ENCODE data around the gene ERI3.
A peak's percentile ranks its signal among the peaks of the same experiment; 100 is the strongest.

ERI3 gene

GRCh38 chr1:44389437-44389836 is 34.4 kb upstream of the ERI3 start:
- TF ChIP-seq GABPA (IDR thresholded peaks at IDR 0.05; ENCODE audit: low read depth) (no peak), SPI1 (IDR thresholded peaks at IDR 0.05; ENCODE audit: borderline replicate concordance, low read depth) (peak; percentile 59), REST (IDR thresholded peaks at IDR 0.05; ENCODE audit: insufficient replicate concordance, low read depth) (no peak)
- no peak overlapping the region for H3K4me3 ChIP-seq (replicated peaks; ENCODE audit: insufficient read depth, low read length)
- no peak overlapping the region for H3K27ac ChIP-seq (replicated peaks)
- H3K27me3 ChIP-seq (ENCODE audit: insufficient read depth, poor library complexity, severe bottlenecking): peaks cover 9% of the 10 kb centered on the region
- DNase-seq (ENCODE audit: low read depth in 1 of 2, low spot score in 1 of 2): no peak

DNA sequence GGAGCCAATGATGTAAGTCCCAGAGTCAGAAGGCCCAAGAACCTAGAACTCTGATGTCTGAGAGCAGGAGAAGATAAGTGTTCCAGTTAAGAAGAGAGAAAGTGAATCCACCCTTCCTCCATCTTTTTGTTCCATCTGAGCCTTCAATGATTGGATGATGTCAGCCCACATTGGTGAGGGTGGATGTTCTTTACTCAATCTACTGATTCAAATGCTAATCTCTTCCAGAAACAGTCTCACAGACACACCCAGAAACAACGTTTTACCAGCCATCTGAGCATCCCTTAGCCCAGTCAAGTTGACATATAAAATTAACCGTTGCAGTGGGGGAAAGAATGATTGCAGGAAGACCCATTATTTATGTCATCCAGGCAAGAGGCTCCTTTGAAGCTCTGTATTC is 33.5 kb upstream of the ERI3 start:
- TF ChIP-seq, protein P1, sequence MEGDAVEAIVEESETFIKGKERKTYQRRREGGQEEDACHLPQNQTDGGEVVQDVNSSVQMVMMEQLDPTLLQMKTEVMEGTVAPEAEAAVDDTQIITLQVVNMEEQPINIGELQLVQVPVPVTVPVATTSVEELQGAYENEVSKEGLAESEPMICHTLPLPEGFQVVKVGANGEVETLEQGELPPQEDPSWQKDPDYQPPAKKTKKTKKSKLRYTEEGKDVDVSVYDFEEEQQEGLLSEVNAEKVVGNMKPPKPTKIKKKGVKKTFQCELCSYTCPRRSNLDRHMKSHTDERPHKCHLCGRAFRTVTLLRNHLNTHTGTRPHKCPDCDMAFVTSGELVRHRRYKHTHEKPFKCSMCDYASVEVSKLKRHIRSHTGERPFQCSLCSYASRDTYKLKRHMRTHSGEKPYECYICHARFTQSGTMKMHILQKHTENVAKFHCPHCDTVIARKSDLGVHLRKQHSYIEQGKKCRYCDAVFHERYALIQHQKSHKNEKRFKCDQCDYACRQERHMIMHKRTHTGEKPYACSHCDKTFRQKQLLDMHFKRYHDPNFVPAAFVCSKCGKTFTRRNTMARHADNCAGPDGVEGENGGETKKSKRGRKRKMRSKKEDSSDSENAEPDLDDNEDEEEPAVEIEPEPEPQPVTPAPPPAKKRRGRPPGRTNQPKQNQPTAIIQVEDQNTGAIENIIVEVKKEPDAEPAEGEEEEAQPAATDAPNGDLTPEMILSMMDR (IDR thresholded peaks at IDR 0.05; ENCODE audit: insufficient read depth, low read length): no peak
- TF ChIP-seq POLR2AphosphoS5 (IDR thresholded peaks at IDR 0.05; ENCODE audit: low read depth): no peak
- no peak for TF ChIP-seq SPI1 (IDR thresholded peaks at IDR 0.05; ENCODE audit: borderline replicate concordance, low read depth)
- TF ChIP-seq REST (IDR thresholded peaks at IDR 0.05; ENCODE audit: insufficient replicate concordance, low read depth): no peak
- TF ChIP-seq GABPA (IDR thresholded peaks at IDR 0.05; ENCODE audit: low read depth): no peak

DNA sequence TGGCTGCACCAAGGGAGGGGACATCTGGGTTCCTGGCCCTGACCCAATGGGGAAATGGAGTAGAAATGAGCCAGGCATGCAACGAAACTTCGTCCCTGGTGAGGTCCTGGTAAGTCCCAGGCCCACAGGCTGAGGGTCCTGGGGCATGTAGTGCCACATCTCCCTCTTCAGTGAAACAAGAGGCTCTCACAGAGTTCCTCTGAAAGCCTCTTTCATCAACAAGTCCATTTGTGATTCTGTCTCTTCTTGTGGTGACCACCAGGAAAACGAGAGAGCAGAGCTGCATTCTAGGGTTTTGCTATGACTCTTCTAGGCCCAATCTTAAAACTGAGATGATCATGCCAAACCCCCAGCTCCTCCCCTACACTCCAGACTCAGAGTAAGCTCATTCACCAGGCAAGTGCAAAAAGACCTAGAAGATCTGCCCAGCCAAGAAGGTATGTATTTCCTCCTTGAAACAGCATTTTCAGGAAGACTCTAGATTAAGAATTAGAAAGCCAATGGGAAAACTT is 25.7 kb upstream of the ERI3 start:
- TF ChIP-seq SPI1 (IDR thresholded peaks at IDR 0.05; ENCODE audit: borderline replicate concordance, low read depth) (no peak), REST (IDR thresholded peaks at IDR 0.05; ENCODE audit: insufficient replicate concordance, low read depth) (no peak), POLR2AphosphoS5 (IDR thresholded peaks at IDR 0.05; ENCODE audit: low read depth) (no peak)
- Histone ChIP-seq H3K4me3 (replicated peaks; ENCODE audit: insufficient read depth, low read length) (no peak overlapping the region), H3K27me3 (ENCODE audit: insufficient read depth, poor library complexity, severe bottlenecking) (no peaks in the 10 kb centered on the region), H3K27ac (replicated peaks) (no peak overlapping the region)
- DNase-seq (ENCODE audit: low read depth in 1 of 2, low spot score in 1 of 2): no peak

More for the DNA sequence above, 33.5 kb upstream of the ERI3 start:
- H3K27me3 ChIP-seq (ENCODE audit: insufficient read depth, poor library complexity, severe bottlenecking): peaks cover 4% of the 10 kb centered on the region
- H3K4me3 ChIP-seq (replicated peaks; ENCODE audit: insufficient read depth, low read length): no peak overlapping the region
- no peak overlapping the region for H3K27ac ChIP-seq (replicated peaks)
- no peak for DNase-seq (ENCODE audit: low read depth in 1 of 2, low spot score in 1 of 2)

DNA sequence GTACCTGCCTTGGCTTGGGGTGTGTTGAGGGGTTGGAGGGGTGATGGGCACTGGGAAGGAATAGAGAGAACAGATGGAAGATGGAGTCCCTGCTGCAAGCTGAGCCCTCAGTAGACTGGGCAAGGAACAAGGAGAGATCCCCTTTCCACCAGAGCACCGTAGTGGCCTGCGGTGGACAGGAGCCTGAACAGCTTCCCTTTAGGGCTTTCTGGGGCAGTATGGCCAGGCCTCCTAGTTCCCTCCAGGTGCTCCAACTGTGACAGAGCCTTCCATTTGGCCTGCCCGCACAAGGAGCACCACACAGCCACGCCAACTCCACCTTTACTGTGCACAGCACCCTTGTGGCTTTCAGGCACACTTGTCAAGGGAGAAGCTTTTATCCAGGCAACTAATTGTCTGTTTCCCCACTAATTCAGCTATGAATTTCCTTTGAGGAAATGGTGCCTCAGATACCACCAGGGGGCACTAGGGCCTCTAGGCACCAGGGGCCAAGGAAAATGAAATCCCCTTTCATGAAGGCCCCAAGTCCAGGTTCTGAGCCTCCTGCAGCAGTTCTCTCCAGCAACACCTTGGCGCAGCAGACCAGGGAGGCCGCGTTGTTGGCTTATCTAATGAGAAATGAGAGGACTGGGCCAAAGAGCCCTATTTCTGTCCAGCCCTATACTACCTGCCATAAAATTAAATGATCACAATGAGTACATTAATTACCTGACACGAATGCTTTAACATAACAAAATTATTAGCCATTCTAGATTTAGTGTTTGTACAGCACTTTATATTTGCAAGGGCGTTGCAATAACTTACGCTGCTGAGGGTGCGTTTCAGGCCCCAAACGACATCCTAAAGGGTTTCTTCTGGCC is 23.1 kb upstream of the ERI3 start:
- DNase-seq (ENCODE audit: low read depth in 1 of 2, low spot score in 1 of 2): peak in 1 of 2 experiments; percentile 51
- Histone ChIP-seq H3K4me3 (replicated peaks; ENCODE audit: insufficient read depth, low read length) (no peak overlapping the region), H3K27me3 (ENCODE audit: insufficient read depth, poor library complexity, severe bottlenecking) (no peaks in the 10 kb centered on the region), H3K27ac (replicated peaks) (no peak overlapping the region)
- TF ChIP-seq, protein P1 (IDR thresholded peaks at IDR 0.05; ENCODE audit: insufficient read depth, low read length): peak; percentile 72
- no peak for TF ChIP-seq GABPA (IDR thresholded peaks at IDR 0.05; ENCODE audit: low read depth)
